Endothelial cell of umbilical vein (primary cell): ENCODE data around the gene DDX11. TPM values are rescaled to one million over a fixed set of nuclear protein-coding genes. Genes with fewer than 3 reads are reported as not detected.
"Not testable (repeated sequence)": the region's sequence is repeated elsewhere in the genome, so short reads cannot be mapped to it uniquely, and the experiment has no call there.

Experiments
- Bru-seq: library from RNA; stranded (reverse); fragments of 400-500 nt; gene quantifications from one replicate; lab custom pipeline; 2021; lab: Mats Ljungman, UMichigan
- BruChase-seq, 2 experiments: library from RNA; stranded (reverse); fragments of 400-500 nt; gene quantifications; one replicate each; lab custom pipeline; 2021; lab: Mats Ljungman, UMichigan
- BruUV-seq: library from RNA; stranded (reverse); fragments of 400-500 nt; replicated peaks from 2 replicates; lab custom pipeline; 2021; lab: Mats Ljungman, UMichigan
- CTCF ChIA-PET: fragments of 300-600, 350-600 bp; sonication (Branson Sonifier 250); formaldehyde crosslinking; loops from one replicate; lab custom pipeline; 2021; ENCODE audit warnings: antibody characterized with exemption, inconsistent platforms; lab: Charles Lee
- POLR2A ChIA-PET: fragments of 300-600, 350-600 bp; sonication (Branson Sonifier 250); formaldehyde crosslinking; loops from one replicate; lab custom pipeline; 2021; ENCODE audit warnings: antibody characterized with exemption, inconsistent platforms; lab: Charles Lee
- DNase-seq: peaks from one replicate; pipeline ENCODE4 v3.0.0-alpha.2; 2011; ENCODE audit warnings: low read depth, low spot score
- FAIRE-seq: peaks from 2 replicates; lab custom pipeline; 2011; peaks lifted over from hg19 to GRCh38; lab: Jason Lieb, UNC
- H2AFZ ChIP-seq: 2 replicates; pipeline ENCODE4 v1.6.0; 2012; ENCODE audit warnings: low read depth, low read length, control low read depth, inconsistent platforms
- H3K27ac ChIP-seq: 2 replicates; pipeline ENCODE4 v1.5.1; 2011; ENCODE audit warnings: low read depth, mild to moderate bottlenecking, control low read depth, low read length, moderate library complexity; ENCODE audit not compliant: insufficient read depth
- H3K27me3 ChIP-seq, 2 experiments: 2 replicates each; pipeline versions ENCODE4 v1.6.0 to v1.6.1; 2011; ENCODE audit warnings: low read length in 2 of 2, mixed read lengths in 1 of 2; ENCODE audit not compliant: control insufficient read depth in 2 of 2, insufficient read depth in 2 of 2
- H3K36me3 ChIP-seq, 2 experiments: 2 replicates in 1 of 2; 3 replicates in 1 of 2; pipeline ENCODE4 v1.5.1; 2011; ENCODE audit warnings: low read length in 2 of 2, mild to moderate bottlenecking in 1 of 2, moderate library complexity in 1 of 2; ENCODE audit not compliant: control insufficient read depth in 2 of 2, insufficient read depth in 2 of 2; ENCODE audit errors: extremely low read depth in 1 of 2
- H3K4me1 ChIP-seq: 3 replicates; pipeline ENCODE4 v1.5.1; 2011; ENCODE audit warnings: mild to moderate bottlenecking, low read length; ENCODE audit not compliant: control insufficient read depth, insufficient read depth; ENCODE audit errors: extremely low read depth
- H3K4me2 ChIP-seq: 2 replicates; pipeline ENCODE4 v1.6.1; 2011; ENCODE audit warnings: low read length, control low read depth, mixed read lengths; ENCODE audit not compliant: insufficient read depth
- H3K4me3 ChIP-seq, 3 experiments: fragments of 200-600 bp in 1 of 3; sonication (generic), shearing (Covaris generic) in 1 of 3; replicated peaks in 1 of 3; 2 replicates each; pipeline ENCODE4 v1.5.1; 2011 to 2016; ENCODE audit warnings: control low read depth in 3 of 3, low read length in 3 of 3, mild to moderate bottlenecking in 2 of 3, inconsistent platforms in 1 of 3, low read depth in 1 of 3, moderate library complexity in 1 of 3; ENCODE audit not compliant: insufficient read depth in 1 of 3
- H3K79me2 ChIP-seq: 2 replicates; pipeline ENCODE4 v1.6.0; 2012; ENCODE audit warnings: low read length, inconsistent platforms; ENCODE audit not compliant: control insufficient read depth, insufficient read depth
- H3K9ac ChIP-seq: replicated peaks from 2 replicates; pipeline ENCODE3; 2011; ENCODE audit warnings: low read length, control low read depth; ENCODE audit not compliant: insufficient read depth; ENCODE audit errors: extremely low read depth
- H3K9me1 ChIP-seq: replicated peaks from 3 replicates; pipeline ENCODE4 v1.6.0; 2011; ENCODE audit warnings: mild to moderate bottlenecking, low read length; ENCODE audit not compliant: control insufficient read depth, insufficient read depth; ENCODE audit errors: extremely low read depth
- H3K9me3 ChIP-seq: replicated peaks from 2 replicates; pipeline ENCODE4 v1.5.1; 2012; ENCODE audit warnings: low read length, inconsistent platforms; ENCODE audit not compliant: control insufficient read depth, insufficient read depth
- H4K20me1 ChIP-seq: replicated peaks from 2 replicates; pipeline ENCODE3; 2011; ENCODE audit warnings: mild to moderate bottlenecking, low read length; ENCODE audit not compliant: control insufficient read depth, insufficient read depth; ENCODE audit errors: extremely low read depth
- MAX ChIP-seq: IDR thresholded peaks from 2 replicates; pipeline ENCODE4 v1.6.1; 2011; ENCODE audit not compliant: insufficient read depth, insufficient read length
- MYC ChIP-seq: IDR thresholded peaks from one replicate; pipeline ENCODE4 v1.6.1; 2011; ENCODE audit warnings: mild to moderate bottlenecking, low read depth, low read length
- POLR2A ChIP-seq: IDR thresholded peaks from 2 replicates; pipeline ENCODE4 v1.6.1; 2012; ENCODE audit warnings: low read depth, mild to moderate bottlenecking, control low read depth, low read length
- POLR2AphosphoS5 ChIP-seq: IDR thresholded peaks from 2 replicates; pipeline ENCODE4 v1.6.1; 2012; ENCODE audit warnings: low read depth, mild to moderate bottlenecking, control low read depth, low read length, moderate library complexity; ENCODE audit not compliant: insufficient read depth
- dilution Hi-C: fragments of 300-500 bp; cut with MboI; formaldehyde crosslinking; loops from one replicate; pipeline ENCODE4 v1.15.0; 2019; ENCODE audit warnings: low sequenced_read_pairs; ENCODE audit not compliant: extremely low pct_ligation_motif_present
- intact Hi-C: fragments of 100-400 bp; cut with micrococcal nuclease; formaldehyde crosslinking; loops from one replicate; pipeline ENCODE4 v1.10.0; 2022
- long read RNA-seq: library from polyadenylated mRNA; stranded (forward); transcript quantifications from one replicate; pipeline ENCODE4 v2.0.0, GENCODE V29; 2021
- polyA minus RNA-seq, 3 experiments: library from RNA; depleted of rRNA, polyadenylated mRNA; stranded (reverse); fragments of >200 nt; gene quantifications; 1 replicate in 1 of 3; 2 replicates in 2 of 3; pipeline ENCODE4 v1.2.3, GENCODE V29; 2011
- polyA plus RNA-seq, 4 experiments: library from polyadenylated mRNA; depleted of rRNA in 3 of 4; stranded (reverse) in 3 of 4; unstranded in 1 of 4; fragments of >200 nt; gene quantifications; 2 replicates each; pipeline versions ENCODE4 v1.2.1 to v1.2.3, GENCODE V29; 2011 to 2012; ENCODE audit warnings: missing spikeins in 1 of 4
- total RNA-seq: library from RNA; stranded (reverse); gene quantifications from 2 replicates; pipeline ENCODE4 v1.2.3, GENCODE V29; 2021

DDX11 gene
- total RNA-seq: 71.4 and 78.3 TPM in 2 replicates
- polyA plus RNA-seq: 19.4 and 20.8 TPM in 2 replicates
- 12.3 and 14.9 TPM in 2 replicates for polyA plus RNA-seq (2011; cell fraction: cytosol; rRNA removed)
- 201 and 241 TPM in 2 replicates for polyA plus RNA-seq (2011; cell fraction: nucleus; rRNA removed)
- 13.7 and 19.9 TPM in 2 replicates for polyA plus RNA-seq (2012)
- 31.8 and 48.0 TPM in 2 replicates for polyA minus RNA-seq
- polyA minus RNA-seq (2011; cell fraction: cytosol; rRNA and poly(A)+ RNA removed): 30.7 TPM
- 46.6 and 65.3 TPM in 2 replicates for polyA minus RNA-seq (2011; cell fraction: nucleus; rRNA and poly(A)+ RNA removed)
- Bru-seq, nascent RNA: percentile 67 among the genes with signal in this experiment
- BruChase-seq, experiment 1, labeled RNA remaining after a 6-hour chase: percentile 71 among the genes with signal in this experiment
- percentile 73 among the genes with signal in this experiment for BruChase-seq, experiment 2, labeled RNA remaining after a 2-hour chase
- long read RNA-seq, transcript DDX11-223 (27 exons, 3,079 nt): major isoform, 22 of 56 reads
- long read RNA-seq, partial matches to known transcripts: 10 of 56 reads
- long read RNA-seq, other reads (novel, unspliced or antisense): 23 of 56 reads

GRCh38 chr12:31073527-31074332, at the start of gene DDX11:
Gene DDX11 (plus strand): TSS chr12:31073860. CDS start chr12:31078394, 4,534 bp downstream.
- H3K9me3 ChIP-seq, dilution Hi-C loops, H3K27me3 ChIP-seq, BruUV-seq, H3K4me1 ChIP-seq, POLR2A ChIA-PET, H3K36me3 ChIP-seq, H3K9me1 ChIP-seq, H4K20me1 ChIP-seq: not testable (repeated sequence)
- intact Hi-C loops: loop anchor here (10.0 kb wide), 1 partner anchor 149 kb away; the partner anchor contains the start of gene TSPAN11
- H2AFZ ChIP-seq: peak within 1 kb of the TSS; percentile 88
- H3K79me2 ChIP-seq: peaks cover 13% of the 10 kb centered on the region
- CTCF ChIA-PET: interaction anchor here (1.3 kb wide), 1 partner anchor 227 kb away, joined by 5 read pairs; no protein-coding TSS in a partner anchor
- peak within 1 kb of the TSS; percentile 68 for H3K27ac ChIP-seq
- H3K9ac ChIP-seq: peak within 1 kb of the TSS; percentile 55
- DNase-seq (peak; percentile 82), FAIRE-seq (peak; percentile 65)
- H3K4me3 ChIP-seq: peak within 1 kb of the TSS; percentile 32 to 61 (median 59)
- H3K4me2 ChIP-seq: peak within 1 kb of the TSS; percentile 92
- TF ChIP-seq MYC (peak; percentile 8), POLR2A (peak; percentile 19), POLR2AphosphoS5 (peak; percentile 24), MAX (peak; percentile 32)
